ENCODE results near the gene DOCK4.

The DOCK4 gene

GRCh38 chr7:111690364-111691111 is 515.7 kb downstream of the DOCK4 start:
- no peak for DNase-seq

DNA sequence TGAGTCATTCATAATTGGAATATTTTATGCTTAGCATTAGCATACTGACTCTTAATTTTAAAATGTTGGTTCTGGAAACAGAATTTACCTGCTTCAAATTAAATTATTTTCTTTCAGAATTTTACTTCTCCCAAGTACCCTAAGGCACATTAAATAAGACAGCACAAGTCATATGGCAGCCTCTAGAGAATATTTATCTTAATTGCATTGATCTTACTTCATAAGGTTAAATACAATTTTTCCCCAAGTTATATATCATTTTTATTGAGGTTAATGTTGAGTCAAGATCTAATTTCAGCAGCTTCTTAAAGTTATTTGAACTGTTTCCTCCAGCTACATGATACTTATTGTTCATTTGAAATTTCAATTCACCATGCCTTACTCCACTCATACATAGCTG is 520.9 kb downstream of the DOCK4 start:
- no peak for DNase-seq

DNA sequence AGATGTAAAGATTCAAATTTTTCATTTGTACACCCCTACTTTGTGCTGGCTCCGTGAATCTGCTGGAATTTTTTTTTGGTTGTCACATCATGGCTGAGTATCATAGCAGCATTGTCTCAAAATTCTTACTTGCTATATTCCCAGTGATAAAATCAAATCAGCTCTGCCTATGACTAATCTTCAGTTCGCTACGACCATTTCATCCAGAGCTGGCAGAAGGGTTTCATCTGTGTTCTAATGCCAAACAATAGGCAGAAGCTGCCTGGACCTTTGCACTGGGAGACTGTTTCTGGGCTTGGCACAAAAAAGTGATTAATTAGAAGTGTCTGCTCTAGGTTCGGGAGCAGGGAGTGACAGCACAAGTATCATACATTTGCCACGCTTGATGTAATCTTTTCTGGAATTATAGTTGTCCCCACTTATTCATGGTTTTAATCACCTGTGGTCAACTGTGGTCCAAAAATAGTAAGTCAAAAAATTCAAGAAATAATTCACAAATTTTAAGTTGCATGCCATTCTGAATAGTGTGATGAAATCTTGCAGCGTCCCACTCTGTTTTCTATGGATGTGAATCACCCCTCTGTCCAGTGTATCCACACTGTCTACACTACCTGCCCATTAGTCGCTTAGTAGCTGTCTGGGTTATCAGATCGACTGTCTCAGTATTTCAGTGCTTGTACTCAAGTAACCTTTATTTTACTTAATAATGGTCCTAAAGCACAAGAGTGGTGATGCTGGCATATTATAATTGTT is 523.4 kb downstream of the DOCK4 start:
- no peak for DNase-seq

GRCh38 chr7:111681242-111681641 is 525.0 kb downstream of the DOCK4 start:
- no peak for DNase-seq

- DNase-seq = no peak
Measured at GRCh38 chr7:111678986-111679385, 527.2 kb downstream of the DOCK4 start.

GRCh38 chr7:111678281-111678680 is 527.9 kb downstream of the DOCK4 start:
- no peak for DNase-seq

- DNase-seq = no peak
Measured at GRCh38 chr7:111677848-111678247, 528.4 kb downstream of the DOCK4 start.

GRCh38 chr7:111676811-111677210 is 529.4 kb downstream of the DOCK4 start:
- DNase-seq = no peak
